ENCODE measurements around the gene SUCO. TPM values are rescaled to one million over a fixed set of nuclear protein-coding genes. Genes with fewer than 3 reads are reported as not detected.

The SUCO gene
- total RNA-seq, 2 donors from 2014 or later, result 62.2 TPM

GRCh38 chr1:172629170-172629569, 96.2 kb downstream of the SUCO start:
- Mint-ChIP-seq H3K27me3 (ENCODE audit: insufficient read depth) (no peaks in the 10 kb centered on the region), H3K9me3 (peaks cover 29% of the 10 kb centered on the region), H3K36me3 (ENCODE audit: low read depth) (peaks cover 6% of the 10 kb centered on the region), H3K4me1 (peaks cover 4% of the 10 kb centered on the region), H3K27ac (no peak overlapping the region), H3K4me3 (no peak overlapping the region)
- Histone ChIP-seq H3K9me3 (ENCODE audit: control insufficient read depth, low read length) (peaks cover 24% of the 10 kb centered on the region), H3K4me1 (ENCODE audit: control insufficient read depth, insufficient read depth, low read length) (no peaks in the 10 kb centered on the region), H3K36me3 (ENCODE audit: control insufficient read depth, insufficient read depth, low read length) (no peaks in the 10 kb centered on the region), H3K4me3 (ENCODE audit: low read length) (no peak overlapping the region), H3K9ac (ENCODE audit: extremely low read depth, low read length, poor library complexity, severe bottlenecking) (no peak overlapping the region), H3K27ac (ENCODE audit: low read depth, low read length) (no peak overlapping the region), H3K27me3 (ENCODE audit: control insufficient read depth, insufficient read depth, low read length, poor library complexity, severe bottlenecking) (no peaks in the 10 kb centered on the region)
- WGBS, 2 experiments (ENCODE audit: insufficient coverage in 1 of 2, insufficient read length in 1 of 2), result 92% methylated on average over 2 of the region's 2 CpGs; no CpG with 5 or more reads in 1 of the 2 experiments
- DNase-seq, result no peak
- no peak for TF ChIP-seq CTCF (conservative IDR thresholded peaks at IDR 0.05)

- H3K4me3 ChIP-seq (ENCODE audit: low read length), result no peak overlapping the region
- no peak overlapping the region for H3K27ac ChIP-seq (ENCODE audit: low read depth, low read length)
- H3K36me3 ChIP-seq (ENCODE audit: control insufficient read depth, insufficient read depth, low read length), result no peaks in the 10 kb centered on the region
- whole genome bisulfite sequencing, 2 experiments (ENCODE audit: insufficient coverage in 1 of 2, insufficient read length in 1 of 2), result 87 to 100% methylated on average over 2 of the region's 2 CpGs
- H3K27ac Mint-ChIP-seq, result no peak overlapping the region
- TF ChIP-seq CTCF (conservative IDR thresholded peaks at IDR 0.05), result no peak
- H3K4me1 ChIP-seq (ENCODE audit: control insufficient read depth, insufficient read depth, low read length), result no peaks in the 10 kb centered on the region
- peaks cover 24% of the 10 kb centered on the region for H3K9me3 ChIP-seq (ENCODE audit: control insufficient read depth, low read length)
- peaks cover 6% of the 10 kb centered on the region for H3K36me3 Mint-ChIP-seq (ENCODE audit: low read depth)
- H3K9ac ChIP-seq (ENCODE audit: extremely low read depth, low read length, poor library complexity, severe bottlenecking), result no peak overlapping the region
- H3K9me3 Mint-ChIP-seq, result peaks cover 29% of the 10 kb centered on the region
- no peak for DNase-seq
- H3K27me3 Mint-ChIP-seq (ENCODE audit: insufficient read depth), result no peaks in the 10 kb centered on the region
- peaks cover 4% of the 10 kb centered on the region for H3K4me1 Mint-ChIP-seq
- H3K4me3 Mint-ChIP-seq, result no peak overlapping the region
- no peaks in the 10 kb centered on the region for H3K27me3 ChIP-seq (ENCODE audit: control insufficient read depth, insufficient read depth, low read length, poor library complexity, severe bottlenecking)
Measured at GRCh38 chr1:172629638-172630037, 96.7 kb downstream of the SUCO start.

- no peak for TF ChIP-seq CTCF (conservative IDR thresholded peaks at IDR 0.05)
- H3K27ac Mint-ChIP-seq, result no peak overlapping the region
- H3K9me3 ChIP-seq (ENCODE audit: control insufficient read depth, low read length), result peaks cover 24% of the 10 kb centered on the region
- H3K9me3 Mint-ChIP-seq, result peaks cover 29% of the 10 kb centered on the region
- 93 to 94% methylated on average over 7 to 11 of the region's 11 CpGs for WGBS, 2 experiments (ENCODE audit: insufficient coverage in 1 of 2, insufficient read length in 1 of 2)
- H3K36me3 Mint-ChIP-seq (ENCODE audit: low read depth), result peaks cover 6% of the 10 kb centered on the region
- H3K36me3 ChIP-seq (ENCODE audit: control insufficient read depth, insufficient read depth, low read length), result no peaks in the 10 kb centered on the region
- no peak overlapping the region for H3K4me3 ChIP-seq (ENCODE audit: low read length)
- no peaks in the 10 kb centered on the region for H3K27me3 Mint-ChIP-seq (ENCODE audit: insufficient read depth)
- H3K4me3 Mint-ChIP-seq, result no peak overlapping the region
- H3K9ac ChIP-seq (ENCODE audit: extremely low read depth, low read length, poor library complexity, severe bottlenecking), result no peak overlapping the region
- peaks cover 4% of the 10 kb centered on the region for H3K4me1 Mint-ChIP-seq
- H3K4me1 ChIP-seq (ENCODE audit: control insufficient read depth, insufficient read depth, low read length), result no peaks in the 10 kb centered on the region
- no peaks in the 10 kb centered on the region for H3K27me3 ChIP-seq (ENCODE audit: control insufficient read depth, insufficient read depth, low read length, poor library complexity, severe bottlenecking)
- DNase-seq, result no peak
- no peak overlapping the region for H3K27ac ChIP-seq (ENCODE audit: low read depth, low read length)
Measured at GRCh38 chr1:172630056-172630818, 97.3 kb downstream of the SUCO start.

All from endodermal cell (in vitro differentiated cells).